ENCODE measurements around the gene EIF2AK2.

The EIF2AK2 gene

GRCh38 chr2:37168217-37168981, 11.6 kb upstream of the EIF2AK2 start:
- DNase-seq, result no peak

GRCh38 chr2:37167636-37168180, 10.9 kb upstream of the EIF2AK2 start:
- no peak for DNase-seq

- DNase-seq, result no peak
Observed at GRCh38 chr2:37164757-37165156, 8.0 kb upstream of the EIF2AK2 start.

- DNase-seq, result peak; percentile 84
Observed at GRCh38 chr2:37156071-37156856, 516 bp downstream of the EIF2AK2 start.

- no peak for DNase-seq
Observed at GRCh38 chr2:37154785-37155184, 2.0 kb downstream of the EIF2AK2 start.

GRCh38 chr2:37153224-37153623, 3.6 kb downstream of the EIF2AK2 start:
- DNase-seq, result no peak

GRCh38 chr2:37149626-37150322, 7.0 kb downstream of the EIF2AK2 start:
- no peak for DNase-seq

GRCh38 chr2:37148325-37148724, 8.5 kb downstream of the EIF2AK2 start:
- no peak for DNase-seq

- no peak for DNase-seq
Observed at GRCh38 chr2:37146062-37146461, 10.7 kb downstream of the EIF2AK2 start.

GRCh38 chr2:37143974-37144373, 12.8 kb downstream of the EIF2AK2 start:
- DNase-seq, result no peak

GRCh38 chr2:37142546-37142945, 14.2 kb downstream of the EIF2AK2 start:
- no peak for DNase-seq

- no peak for DNase-seq
Observed at GRCh38 chr2:37132914-37133313, 23.9 kb downstream of the EIF2AK2 start.

- DNase-seq, result peak; percentile 44
Observed at GRCh38 chr2:37125416-37125815, 31.4 kb downstream of the EIF2AK2 start.

GRCh38 chr2:37119157-37119556, 37.6 kb downstream of the EIF2AK2 start:
- DNase-seq, result no peak

GRCh38 chr2:37117566-37117965, 39.2 kb downstream of the EIF2AK2 start:
- DNase-seq, result no peak

GRCh38 chr2:37111958-37112357, 44.8 kb downstream of the EIF2AK2 start:
- no peak for DNase-seq

GRCh38 chr2:37110306-37111212, 46.2 kb downstream of the EIF2AK2 start:
- DNase-seq, result no peak

- DNase-seq, result no peak
Observed at GRCh38 chr2:37109523-37109922, 47.3 kb downstream of the EIF2AK2 start.

- DNase-seq, result no peak
Observed at GRCh38 chr2:37105150-37105549, 51.6 kb downstream of the EIF2AK2 start.

GRCh38 chr2:37104178-37104577, 52.6 kb downstream of the EIF2AK2 start:
- DNase-seq, result no peak

- no peak for DNase-seq
Observed at GRCh38 chr2:37102588-37102987, 54.2 kb downstream of the EIF2AK2 start.

- no peak for DNase-seq
Observed at GRCh38 chr2:37100054-37100453, 56.7 kb downstream of the EIF2AK2 start.
